Measurements from ENCODE around the gene GAPT. TPM values are rescaled to one million over a fixed set of nuclear protein-coding genes. Genes with fewer than 3 reads are reported as not detected.

GAPT gene
- polyA plus RNA-seq, 1 donor (not counting 4 experiments of a cell fraction or from before 2014, with no cell fraction given), result not detected

DNA sequence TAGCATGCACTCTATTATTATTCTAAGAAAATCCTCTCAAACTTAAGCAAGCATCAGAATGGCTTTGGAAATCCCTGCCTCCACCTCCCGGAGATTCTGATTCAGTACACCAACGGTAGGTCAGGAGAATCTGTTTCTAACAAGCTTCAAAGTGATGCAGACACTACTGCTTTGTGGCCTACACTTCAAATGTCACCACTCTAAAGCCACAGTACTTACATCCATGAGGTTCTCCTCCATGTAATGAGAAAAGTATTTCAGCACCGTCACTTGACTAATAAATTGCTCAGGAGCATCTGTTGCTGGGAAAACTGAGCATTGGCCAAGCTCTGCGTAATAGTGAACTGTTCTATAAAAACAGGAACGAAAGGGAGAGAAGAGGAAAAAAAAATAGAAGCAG lies 36.2 kb upstream of the GAPT start:
- dilution Hi-C loops (cut with MboI; ENCODE audit: extremely low pct_ligation_motif_present, low sequenced_read_pairs), result no loop called here
- DNase-seq (ENCODE audit: low read depth, low spot score), result no peak
- FAIRE-seq, result no peak
- Histone ChIP-seq H3K27ac (ENCODE audit: control insufficient read depth, insufficient read depth, low read length) (no peak overlapping the region), H4K20me1 (ENCODE audit: control insufficient read depth, extremely low read depth, insufficient read depth, low read length) (peaks cover 44% of the 10 kb centered on the region), H3K4me3 (ENCODE audit: control insufficient read depth in 2 of 3, extremely low read depth in 1 of 3, insufficient read depth in 2 of 3, low read depth in 1 of 3, low read length in 3 of 3) (peak overlapping the region; percentile 70 to 100 (median 100)), H3K9me3 (ENCODE audit: control insufficient read depth, low read depth, low read length) (no peaks in the 10 kb centered on the region), H3K4me2 (ENCODE audit: control insufficient read depth, extremely low read depth, insufficient read depth, low read depth, low read length) (peak overlapping the region; percentile 91), H3K36me3 (ENCODE audit: control insufficient read depth in 2 of 2, extremely low read depth in 1 of 2, insufficient read depth in 2 of 2, low read length in 2 of 2) (peaks cover 22 to 39% of the 10 kb centered on the region in 2 experiments), H3K9ac (ENCODE audit: control insufficient read depth, extremely low read depth, insufficient read depth, low read length) (peak overlapping the region; percentile 95), H3K27me3 (ENCODE audit: control insufficient read depth, extremely low read depth, insufficient read depth, low read length) (no peaks in the 10 kb centered on the region), H2AFZ (ENCODE audit: control insufficient read depth, low read length) (no peak overlapping the region), H3K79me2 (ENCODE audit: control insufficient read depth, insufficient read depth, low read length) (peaks cover 53% of the 10 kb centered on the region), H3K9me1 (ENCODE audit: control insufficient read depth, extremely low read depth, insufficient read depth, low read length) (peaks cover 3% of the 10 kb centered on the region), H3K4me1 (ENCODE audit: control insufficient read depth, extremely low read depth, insufficient read depth, low read length) (peaks cover 52% of the 10 kb centered on the region)
- no peak for TF ChIP-seq EZH2 (IDR thresholded peaks at IDR 0.05; ENCODE audit: low read length)
- TF ChIP-seq, protein P1, sequence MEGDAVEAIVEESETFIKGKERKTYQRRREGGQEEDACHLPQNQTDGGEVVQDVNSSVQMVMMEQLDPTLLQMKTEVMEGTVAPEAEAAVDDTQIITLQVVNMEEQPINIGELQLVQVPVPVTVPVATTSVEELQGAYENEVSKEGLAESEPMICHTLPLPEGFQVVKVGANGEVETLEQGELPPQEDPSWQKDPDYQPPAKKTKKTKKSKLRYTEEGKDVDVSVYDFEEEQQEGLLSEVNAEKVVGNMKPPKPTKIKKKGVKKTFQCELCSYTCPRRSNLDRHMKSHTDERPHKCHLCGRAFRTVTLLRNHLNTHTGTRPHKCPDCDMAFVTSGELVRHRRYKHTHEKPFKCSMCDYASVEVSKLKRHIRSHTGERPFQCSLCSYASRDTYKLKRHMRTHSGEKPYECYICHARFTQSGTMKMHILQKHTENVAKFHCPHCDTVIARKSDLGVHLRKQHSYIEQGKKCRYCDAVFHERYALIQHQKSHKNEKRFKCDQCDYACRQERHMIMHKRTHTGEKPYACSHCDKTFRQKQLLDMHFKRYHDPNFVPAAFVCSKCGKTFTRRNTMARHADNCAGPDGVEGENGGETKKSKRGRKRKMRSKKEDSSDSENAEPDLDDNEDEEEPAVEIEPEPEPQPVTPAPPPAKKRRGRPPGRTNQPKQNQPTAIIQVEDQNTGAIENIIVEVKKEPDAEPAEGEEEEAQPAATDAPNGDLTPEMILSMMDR (optimal IDR thresholded peaks at IDR 0.05 in 1 of 3, IDR thresholded peaks at IDR 0.05 in 1 of 3, conservative IDR thresholded peaks at IDR 0.05 in 1 of 3; ENCODE audit: extremely low read depth in 1 of 3, insufficient read depth in 2 of 3, low read length in 3 of 3), result no peak

DNA sequence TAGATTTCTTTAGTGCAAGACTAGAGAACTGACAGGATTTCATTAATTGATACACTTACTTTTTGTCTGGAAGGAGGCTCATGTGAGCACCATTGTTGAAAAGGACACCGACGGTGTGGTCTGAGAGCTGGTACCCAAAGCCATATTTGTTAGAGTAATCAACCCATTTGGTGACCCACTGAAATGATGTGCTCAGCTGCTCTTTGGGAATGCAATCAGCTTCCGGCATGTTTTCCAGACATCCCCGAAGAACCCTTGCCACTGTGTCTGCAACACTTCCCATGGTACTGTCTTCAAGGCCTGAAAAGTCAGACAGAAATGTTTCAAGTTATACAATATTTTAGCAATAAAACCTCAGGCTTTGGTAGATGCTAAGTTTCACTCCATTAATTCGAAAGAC lies 35.8 kb upstream of the GAPT start:
- Histone ChIP-seq H3K27ac (ENCODE audit: control insufficient read depth, insufficient read depth, low read length) (peak overlapping the region; percentile 33), H4K20me1 (ENCODE audit: control insufficient read depth, extremely low read depth, insufficient read depth, low read length) (peaks cover 44% of the 10 kb centered on the region), H3K9me3 (ENCODE audit: control insufficient read depth, low read depth, low read length) (no peaks in the 10 kb centered on the region), H3K36me3 (ENCODE audit: control insufficient read depth in 2 of 2, extremely low read depth in 1 of 2, insufficient read depth in 2 of 2, low read length in 2 of 2) (peaks cover 22 to 39% of the 10 kb centered on the region in 2 experiments), H3K4me3 (ENCODE audit: control insufficient read depth in 2 of 3, extremely low read depth in 1 of 3, insufficient read depth in 2 of 3, low read depth in 1 of 3, low read length in 3 of 3) (peak overlapping the region; percentile 70 to 100 (median 100)), H2AFZ (ENCODE audit: control insufficient read depth, low read length) (no peak overlapping the region), H3K79me2 (ENCODE audit: control insufficient read depth, insufficient read depth, low read length) (peaks cover 54% of the 10 kb centered on the region), H3K9ac (ENCODE audit: control insufficient read depth, extremely low read depth, insufficient read depth, low read length) (peak overlapping the region; percentile 95), H3K27me3 (ENCODE audit: control insufficient read depth, extremely low read depth, insufficient read depth, low read length) (no peaks in the 10 kb centered on the region), H3K4me2 (ENCODE audit: control insufficient read depth, extremely low read depth, insufficient read depth, low read depth, low read length) (peak overlapping the region; percentile 91), H3K4me1 (ENCODE audit: control insufficient read depth, extremely low read depth, insufficient read depth, low read length) (peaks cover 50% of the 10 kb centered on the region), H3K9me1 (ENCODE audit: control insufficient read depth, extremely low read depth, insufficient read depth, low read length) (peaks cover 3% of the 10 kb centered on the region)
- FAIRE-seq (no peak), DNase-seq (ENCODE audit: low read depth, low spot score) (no peak)
- TF ChIP-seq, protein P1 (optimal IDR thresholded peaks at IDR 0.05 in 1 of 3, IDR thresholded peaks at IDR 0.05 in 1 of 3, conservative IDR thresholded peaks at IDR 0.05 in 1 of 3; ENCODE audit: extremely low read depth in 1 of 3, insufficient read depth in 2 of 3, low read length in 3 of 3), result no peak
- TF ChIP-seq EZH2 (IDR thresholded peaks at IDR 0.05; ENCODE audit: low read length), result no peak
- dilution Hi-C loops (cut with MboI; ENCODE audit: extremely low pct_ligation_motif_present, low sequenced_read_pairs), result no loop called here

Data from keratinocyte (primary cell).